Effector memory CD4-positive, alpha-beta T cell (primary cell): ENCODE data around the gene CCR7.
A peak's percentile ranks its signal among the peaks of the same experiment; 100 is the strongest.

Source experiments
- DNase-seq, 3 donors: peaks; one replicate each; pipeline ENCODE4 v3.0.0-alpha.2; 2020
- H3K27ac ChIP-seq: 2 replicates; pipeline ENCODE4 v1.7.0; 2013; ENCODE audit warnings: mild to moderate bottlenecking, low read length, moderate library complexity; ENCODE audit not compliant: insufficient read depth, poor library complexity, severe bottlenecking
- H3K27me3 ChIP-seq: replicated peaks from 2 replicates; pipeline ENCODE4 v1.7.0; 2013; ENCODE audit warnings: mild to moderate bottlenecking, low read length; ENCODE audit not compliant: insufficient read depth, control insufficient read depth, poor library complexity, severe bottlenecking
- H3K36me3 ChIP-seq: 2 replicates; pipeline ENCODE4 v1.7.0; 2013; ENCODE audit warnings: mild to moderate bottlenecking, low read length, moderate library complexity; ENCODE audit not compliant: control insufficient read depth, insufficient read depth
- H3K4me1 ChIP-seq: 2 replicates; pipeline ENCODE4 v1.7.0; 2013; ENCODE audit warnings: low read length, mild to moderate bottlenecking; ENCODE audit not compliant: control insufficient read depth, insufficient read depth, poor library complexity, severe bottlenecking
- H3K4me3 ChIP-seq: 2 replicates; pipeline ENCODE4 v1.7.0; 2013; ENCODE audit warnings: low read length, low read depth, mild to moderate bottlenecking; ENCODE audit not compliant: insufficient read depth, poor library complexity, severe bottlenecking
- H3K9me3 ChIP-seq: 2 replicates; pipeline ENCODE4 v1.7.0; 2013; ENCODE audit warnings: mild to moderate bottlenecking, low read length, moderate library complexity; ENCODE audit not compliant: control insufficient read depth

CCR7 gene

GRCh38 chr17:40534371-40535189, 30.7 kb downstream of the CCR7 start:
- no peaks in the 10 kb centered on the region for H3K36me3 ChIP-seq
- H3K27me3 ChIP-seq, result no peaks in the 10 kb centered on the region
- H3K9me3 ChIP-seq, result no peaks in the 10 kb centered on the region
- peak overlapping the region; percentile 48 for H3K27ac ChIP-seq
- no peak for DNase-seq
- peaks cover 50% of the 10 kb centered on the region for H3K4me1 ChIP-seq
- H3K4me3 ChIP-seq, result no peak overlapping the region

GRCh38 chr17:40533896-40534295, 31.4 kb downstream of the CCR7 start:
- no peak for DNase-seq
- peaks cover 46% of the 10 kb centered on the region for H3K4me1 ChIP-seq
- H3K4me3 ChIP-seq, result no peak overlapping the region
- H3K27me3 ChIP-seq, result no peaks in the 10 kb centered on the region
- no peaks in the 10 kb centered on the region for H3K9me3 ChIP-seq
- H3K36me3 ChIP-seq, result no peaks in the 10 kb centered on the region
- H3K27ac ChIP-seq, result peak overlapping the region; percentile 48

- H3K4me1 ChIP-seq, result peaks cover 45% of the 10 kb centered on the region
- no peak overlapping the region for H3K4me3 ChIP-seq
- H3K36me3 ChIP-seq, result no peaks in the 10 kb centered on the region
- H3K27ac ChIP-seq, result no peak overlapping the region
- no peak for DNase-seq
- H3K27me3 ChIP-seq, result no peaks in the 10 kb centered on the region
- no peaks in the 10 kb centered on the region for H3K9me3 ChIP-seq
Observed at GRCh38 chr17:40532520-40533253, 32.6 kb downstream of the CCR7 start.

- DNase-seq, result peak in 2 of 3 donors; percentile 39 to 56
- H3K4me1 ChIP-seq, result peaks cover 45% of the 10 kb centered on the region
Observed at GRCh38 chr17:40531051-40531991, 34.0 kb downstream of the CCR7 start.

GRCh38 chr17:40530531-40530994, 34.7 kb downstream of the CCR7 start:
- H3K27me3 ChIP-seq, result no peaks in the 10 kb centered on the region
- H3K4me3 ChIP-seq, result no peak overlapping the region
- no peaks in the 10 kb centered on the region for H3K9me3 ChIP-seq
- no peak overlapping the region for H3K27ac ChIP-seq
- no peak for DNase-seq
- no peaks in the 10 kb centered on the region for H3K36me3 ChIP-seq
- H3K4me1 ChIP-seq, result peaks cover 45% of the 10 kb centered on the region

More at GRCh38 chr17:40531051-40531991, 34.0 kb downstream of the CCR7 start:
- Histone ChIP-seq H3K4me3 (no peak overlapping the region), H3K36me3 (no peaks in the 10 kb centered on the region), H3K27me3 (no peaks in the 10 kb centered on the region), H3K27ac (no peak overlapping the region), H3K9me3 (no peaks in the 10 kb centered on the region)

GRCh38 chr17:40529991-40530390, 35.3 kb downstream of the CCR7 start:
- Histone ChIP-seq H3K4me3 (no peak overlapping the region), H3K4me1 (peaks cover 45% of the 10 kb centered on the region), H3K9me3 (no peaks in the 10 kb centered on the region), H3K27ac (no peak overlapping the region), H3K27me3 (no peaks in the 10 kb centered on the region), H3K36me3 (no peaks in the 10 kb centered on the region)
- DNase-seq, result no peak

GRCh38 chr17:40528692-40529417, 36.4 kb downstream of the CCR7 start:
- Histone ChIP-seq H3K27ac (no peak overlapping the region), H3K9me3 (no peaks in the 10 kb centered on the region), H3K4me3 (no peak overlapping the region), H3K36me3 (no peaks in the 10 kb centered on the region), H3K4me1 (peaks cover 40% of the 10 kb centered on the region), H3K27me3 (no peaks in the 10 kb centered on the region)
- no peak for DNase-seq

GRCh38 chr17:40526668-40527067, 38.6 kb downstream of the CCR7 start:
- DNase-seq, result no peak
- Histone ChIP-seq H3K9me3 (no peaks in the 10 kb centered on the region), H3K27me3 (no peaks in the 10 kb centered on the region), H3K4me3 (no peak overlapping the region), H3K4me1 (peaks cover 20% of the 10 kb centered on the region), H3K36me3 (no peaks in the 10 kb centered on the region), H3K27ac (no peak overlapping the region)

GRCh38 chr17:40525294-40525693, 40.0 kb downstream of the CCR7 start:
- H3K4me1 ChIP-seq, result peaks cover 7% of the 10 kb centered on the region
- H3K36me3 ChIP-seq, result no peaks in the 10 kb centered on the region
- no peaks in the 10 kb centered on the region for H3K9me3 ChIP-seq
- H3K4me3 ChIP-seq, result no peak overlapping the region
- no peak overlapping the region for H3K27ac ChIP-seq
- no peak for DNase-seq
- no peaks in the 10 kb centered on the region for H3K27me3 ChIP-seq
